Measurements from ENCODE around the gene CHST11.

CHST11 gene

DNA sequence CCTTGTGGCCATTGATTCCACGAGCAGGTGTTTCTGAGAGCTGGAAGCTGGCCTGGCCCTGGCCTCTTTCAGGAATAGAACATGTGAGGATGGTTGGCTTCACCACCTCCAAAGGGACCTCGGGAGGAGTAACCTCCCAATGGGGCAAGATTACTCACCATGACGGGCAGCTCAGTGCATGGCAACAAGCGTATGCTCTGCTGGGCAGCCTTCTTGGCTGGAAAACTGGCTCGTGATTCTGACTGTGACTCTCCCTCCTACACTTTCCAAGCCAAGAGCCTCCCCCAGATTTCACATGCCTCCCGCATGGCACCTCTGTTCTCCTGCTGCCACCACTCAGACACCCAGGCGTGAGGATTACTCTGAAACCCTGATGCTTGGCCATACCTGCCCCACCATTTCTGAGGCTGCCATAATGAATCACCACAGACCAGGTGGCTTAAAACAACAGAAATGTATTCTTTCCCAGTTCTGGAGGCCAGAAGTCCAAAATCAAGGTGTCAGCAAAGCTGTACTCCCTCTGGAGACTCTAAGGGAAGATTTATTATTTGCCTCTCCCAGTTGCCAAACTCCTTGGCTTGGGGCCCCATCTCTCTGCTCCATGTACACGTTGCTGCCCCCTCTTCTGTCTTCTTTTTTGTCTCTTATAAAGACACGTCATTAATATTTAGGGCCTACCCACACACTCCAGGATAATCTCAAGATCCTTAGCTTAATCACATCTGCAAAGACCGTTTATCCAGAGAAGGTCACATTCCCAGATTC is 215.9 kb downstream of the CHST11 start:
- Histone ChIP-seq H3K79me2 (ENCODE audit: insufficient read depth, low read length) (no peaks in the 10 kb centered on the region), H3K36me3 (ENCODE audit: low read length) (no peaks in the 10 kb centered on the region), H3K27me3 (ENCODE audit: low read length) (no peaks in the 10 kb centered on the region), H3K4me2 (ENCODE audit: low read depth, low read length, poor library complexity, severe bottlenecking) (no peak overlapping the region), H3K9me2 (replicated peaks; ENCODE audit: insufficient read depth, low read length) (no peaks in the 10 kb centered on the region), H3K9me3 (ENCODE audit: insufficient read depth, low read length) (no peaks in the 10 kb centered on the region), H4K20me1 (ENCODE audit: low read depth, low read length) (no peaks in the 10 kb centered on the region), H3K27ac (ENCODE audit: low read depth, low read length) (no peak overlapping the region), H3F3A (ENCODE audit: insufficient read depth) (no peaks in the 10 kb centered on the region), H3K4me3 (ENCODE audit: insufficient read depth, low read length, poor library complexity, severe bottlenecking) (no peak overlapping the region), H3K9ac (ENCODE audit: low read length) (no peak overlapping the region), H2AFZ (ENCODE audit: low read depth, low read length, severe bottlenecking) (no peak overlapping the region)
- TF ChIP-seq, protein P1, sequence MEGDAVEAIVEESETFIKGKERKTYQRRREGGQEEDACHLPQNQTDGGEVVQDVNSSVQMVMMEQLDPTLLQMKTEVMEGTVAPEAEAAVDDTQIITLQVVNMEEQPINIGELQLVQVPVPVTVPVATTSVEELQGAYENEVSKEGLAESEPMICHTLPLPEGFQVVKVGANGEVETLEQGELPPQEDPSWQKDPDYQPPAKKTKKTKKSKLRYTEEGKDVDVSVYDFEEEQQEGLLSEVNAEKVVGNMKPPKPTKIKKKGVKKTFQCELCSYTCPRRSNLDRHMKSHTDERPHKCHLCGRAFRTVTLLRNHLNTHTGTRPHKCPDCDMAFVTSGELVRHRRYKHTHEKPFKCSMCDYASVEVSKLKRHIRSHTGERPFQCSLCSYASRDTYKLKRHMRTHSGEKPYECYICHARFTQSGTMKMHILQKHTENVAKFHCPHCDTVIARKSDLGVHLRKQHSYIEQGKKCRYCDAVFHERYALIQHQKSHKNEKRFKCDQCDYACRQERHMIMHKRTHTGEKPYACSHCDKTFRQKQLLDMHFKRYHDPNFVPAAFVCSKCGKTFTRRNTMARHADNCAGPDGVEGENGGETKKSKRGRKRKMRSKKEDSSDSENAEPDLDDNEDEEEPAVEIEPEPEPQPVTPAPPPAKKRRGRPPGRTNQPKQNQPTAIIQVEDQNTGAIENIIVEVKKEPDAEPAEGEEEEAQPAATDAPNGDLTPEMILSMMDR (IDR thresholded peaks at IDR 0.05; ENCODE audit: insufficient read depth, low read length, poor library complexity, severe bottlenecking), result no peak
- TF ChIP-seq EZH2phosphoT487 (conservative IDR thresholded peaks at IDR 0.05; ENCODE audit: low read length), result no peak

DNA sequence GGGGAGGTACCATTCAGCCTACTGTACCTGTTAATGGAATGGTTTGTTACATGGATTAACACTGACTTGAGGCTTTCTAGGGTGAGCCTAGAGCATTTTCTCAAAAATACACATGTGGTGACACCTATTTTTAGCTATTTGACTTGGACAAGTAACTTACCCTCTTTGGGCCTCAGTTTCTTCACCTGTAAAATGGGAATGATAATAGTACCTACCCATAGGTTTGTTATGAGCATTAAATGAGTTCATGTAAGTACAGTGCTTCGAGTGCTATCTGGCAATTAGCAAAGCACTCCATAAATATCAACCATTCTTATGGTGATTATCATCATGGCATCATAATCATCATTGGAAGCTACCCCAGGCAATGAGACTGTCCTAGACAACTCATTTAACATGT is 216.5 kb downstream of the CHST11 start:
- Histone ChIP-seq H3K36me3 (ENCODE audit: low read length) (no peaks in the 10 kb centered on the region), H3K4me2 (ENCODE audit: low read depth, low read length, poor library complexity, severe bottlenecking) (no peak overlapping the region), H3F3A (ENCODE audit: insufficient read depth) (no peaks in the 10 kb centered on the region), H3K9ac (ENCODE audit: low read length) (no peak overlapping the region), H3K27me3 (ENCODE audit: low read length) (no peaks in the 10 kb centered on the region), H3K9me2 (replicated peaks; ENCODE audit: insufficient read depth, low read length) (no peaks in the 10 kb centered on the region), H3K9me3 (ENCODE audit: insufficient read depth, low read length) (no peaks in the 10 kb centered on the region), H2AFZ (ENCODE audit: low read depth, low read length, severe bottlenecking) (no peak overlapping the region), H4K20me1 (ENCODE audit: low read depth, low read length) (no peaks in the 10 kb centered on the region), H3K4me3 (ENCODE audit: insufficient read depth, low read length, poor library complexity, severe bottlenecking) (no peak overlapping the region), H3K27ac (ENCODE audit: low read depth, low read length) (no peak overlapping the region), H3K79me2 (ENCODE audit: insufficient read depth, low read length) (no peaks in the 10 kb centered on the region)
- TF ChIP-seq, protein P1 (IDR thresholded peaks at IDR 0.05; ENCODE audit: insufficient read depth, low read length, poor library complexity, severe bottlenecking), result no peak
- TF ChIP-seq EZH2phosphoT487 (conservative IDR thresholded peaks at IDR 0.05; ENCODE audit: low read length), result no peak

DNA sequence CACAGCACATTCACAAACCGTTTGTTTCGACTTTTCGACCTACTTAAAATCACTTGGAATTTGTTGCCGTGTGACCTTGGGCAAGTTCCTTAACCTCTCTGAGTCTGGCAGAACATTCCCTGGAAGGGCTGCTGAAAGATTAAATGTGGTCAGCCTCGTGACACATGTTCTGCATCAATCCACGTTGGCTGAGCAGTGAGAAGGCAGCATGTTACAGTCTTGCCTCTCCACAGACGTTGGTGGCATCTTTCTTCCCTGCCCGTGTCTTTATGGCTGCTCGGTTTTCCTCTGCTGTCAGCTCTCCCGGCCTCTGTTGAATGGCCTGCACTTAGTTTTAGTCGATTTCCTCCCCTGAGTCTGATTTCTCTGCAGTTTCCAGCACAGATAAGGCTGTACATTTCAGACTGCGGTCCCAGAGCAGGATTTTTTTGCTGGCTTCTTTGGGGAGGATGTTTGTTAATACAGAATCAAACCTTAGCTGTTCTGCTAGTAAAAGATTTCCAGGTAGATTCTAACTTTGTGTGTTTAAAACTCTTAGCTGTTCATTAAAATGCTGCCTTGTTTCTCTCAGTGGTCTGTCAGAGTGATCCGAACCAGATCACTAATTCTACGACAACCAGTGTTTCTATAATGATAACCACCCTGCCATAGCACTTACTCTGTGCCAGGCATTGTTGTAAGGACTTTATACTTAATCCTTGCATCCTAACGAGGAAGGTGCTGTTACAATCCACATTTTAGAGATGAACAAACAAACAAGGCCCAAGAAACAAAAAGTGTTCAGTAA is 217.1 kb downstream of the CHST11 start:
- H3K9me3 ChIP-seq (ENCODE audit: insufficient read depth, low read length), result no peaks in the 10 kb centered on the region
- no peaks in the 10 kb centered on the region for H3K27me3 ChIP-seq (ENCODE audit: low read length)
- H3K4me3 ChIP-seq (ENCODE audit: insufficient read depth, low read length, poor library complexity, severe bottlenecking), result no peak overlapping the region
- H3K9ac ChIP-seq (ENCODE audit: low read length), result no peak overlapping the region
- TF ChIP-seq EZH2phosphoT487 (conservative IDR thresholded peaks at IDR 0.05; ENCODE audit: low read length), result no peak
- TF ChIP-seq, protein P1 (IDR thresholded peaks at IDR 0.05; ENCODE audit: insufficient read depth, low read length, poor library complexity, severe bottlenecking), result no peak
- H3F3A ChIP-seq (ENCODE audit: insufficient read depth), result no peaks in the 10 kb centered on the region
- H4K20me1 ChIP-seq (ENCODE audit: low read depth, low read length), result no peaks in the 10 kb centered on the region
- H3K9me2 ChIP-seq (replicated peaks; ENCODE audit: insufficient read depth, low read length), result no peaks in the 10 kb centered on the region
- H3K4me2 ChIP-seq (ENCODE audit: low read depth, low read length, poor library complexity, severe bottlenecking), result no peak overlapping the region
- H2AFZ ChIP-seq (ENCODE audit: low read depth, low read length, severe bottlenecking), result no peak overlapping the region
- H3K36me3 ChIP-seq (ENCODE audit: low read length), result no peaks in the 10 kb centered on the region
- H3K27ac ChIP-seq (ENCODE audit: low read depth, low read length), result no peak overlapping the region
- no peaks in the 10 kb centered on the region for H3K79me2 ChIP-seq (ENCODE audit: insufficient read depth, low read length)
